ENCODE results near the gene CFAP20. TPM values are rescaled to one million over a fixed set of nuclear protein-coding genes. Genes with fewer than 3 reads are reported as not detected.

The CFAP20 gene
- total RNA-seq, 1 donor, result 26.1 TPM

DNA sequence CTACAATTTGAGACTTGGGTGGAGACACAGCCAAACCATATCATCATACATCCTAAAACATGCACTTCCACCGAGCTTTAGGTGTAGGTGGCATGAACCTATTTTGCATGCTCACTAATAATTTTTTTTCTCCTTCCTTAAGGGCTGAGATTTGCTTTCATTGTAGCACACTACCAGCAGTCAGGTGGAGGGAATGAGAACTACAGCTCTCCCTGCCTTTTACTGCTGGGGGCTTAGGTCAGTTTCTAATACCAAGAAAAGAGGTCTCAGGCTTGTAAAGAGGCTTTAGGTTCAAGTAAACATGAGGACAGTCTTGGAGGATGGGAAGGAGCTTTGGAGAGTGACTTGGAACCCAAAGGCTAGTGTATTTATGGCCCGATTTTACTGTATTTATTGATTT is 22.0 kb downstream of the CFAP20 start:
- Histone ChIP-seq H3K27me3 (ENCODE audit: insufficient read depth, low read length) (no peaks in the 10 kb centered on the region), H4K20me1 (ENCODE audit: insufficient read depth, low read length) (no peaks in the 10 kb centered on the region), H3K27ac (ENCODE audit: low read depth, low read length) (no peak overlapping the region), H3K4me2 (ENCODE audit: insufficient read depth, low read length) (no peak overlapping the region), H3K36me3 (ENCODE audit: insufficient read depth, low read length) (no peaks in the 10 kb centered on the region), H3K79me2 (ENCODE audit: insufficient read depth, low read length) (no peaks in the 10 kb centered on the region), H3K9me3 (ENCODE audit: low read depth, low read length) (no peaks in the 10 kb centered on the region), H3K4me1 (ENCODE audit: insufficient read depth, low read length) (peaks cover 7% of the 10 kb centered on the region), H3K4me3 (ENCODE audit: insufficient read depth, low read length) (no peak overlapping the region), H2AFZ (ENCODE audit: low read length) (no peak overlapping the region)
- no peak for DNase-seq (ENCODE audit: insufficient read length, low spot score, missing footprints)
- TF ChIP-seq CTCF (IDR thresholded peaks at IDR 0.05; ENCODE audit: extremely low read depth, low read depth, low read length), result no peak

GRCh38 chr16:58105631-58106030 is 23.6 kb downstream of the CFAP20 start:
- H4K20me1 ChIP-seq (ENCODE audit: insufficient read depth, low read length), result no peaks in the 10 kb centered on the region
- no peak for TF ChIP-seq CTCF (IDR thresholded peaks at IDR 0.05; ENCODE audit: extremely low read depth, low read depth, low read length)
- no peaks in the 10 kb centered on the region for H3K27me3 ChIP-seq (ENCODE audit: insufficient read depth, low read length)
- DNase-seq (ENCODE audit: insufficient read length, low spot score, missing footprints), result no peak
- no peaks in the 10 kb centered on the region for H3K36me3 ChIP-seq (ENCODE audit: insufficient read depth, low read length)
- no peak overlapping the region for H3K4me2 ChIP-seq (ENCODE audit: insufficient read depth, low read length)
- H3K27ac ChIP-seq (ENCODE audit: low read depth, low read length), result no peak overlapping the region
- H3K4me1 ChIP-seq (ENCODE audit: insufficient read depth, low read length), result peaks cover 2% of the 10 kb centered on the region
- H2AFZ ChIP-seq (ENCODE audit: low read length), result no peak overlapping the region
- no peak overlapping the region for H3K4me3 ChIP-seq (ENCODE audit: insufficient read depth, low read length)
- no peaks in the 10 kb centered on the region for H3K9me3 ChIP-seq (ENCODE audit: low read depth, low read length)
- no peaks in the 10 kb centered on the region for H3K79me2 ChIP-seq (ENCODE audit: insufficient read depth, low read length)

GRCh38 chr16:58102665-58103392 is 26.4 kb downstream of the CFAP20 start:
- TF ChIP-seq CTCF (IDR thresholded peaks at IDR 0.05; ENCODE audit: extremely low read depth, low read depth, low read length), result no peak
- Histone ChIP-seq H2AFZ (ENCODE audit: low read length) (no peak overlapping the region), H3K27me3 (ENCODE audit: insufficient read depth, low read length) (peaks cover 7% of the 10 kb centered on the region), H4K20me1 (ENCODE audit: insufficient read depth, low read length) (no peaks in the 10 kb centered on the region), H3K4me2 (ENCODE audit: insufficient read depth, low read length) (no peak overlapping the region), H3K27ac (ENCODE audit: low read depth, low read length) (no peak overlapping the region), H3K4me1 (ENCODE audit: insufficient read depth, low read length) (no peaks in the 10 kb centered on the region), H3K4me3 (ENCODE audit: insufficient read depth, low read length) (no peak overlapping the region), H3K36me3 (ENCODE audit: insufficient read depth, low read length) (no peaks in the 10 kb centered on the region), H3K79me2 (ENCODE audit: insufficient read depth, low read length) (no peaks in the 10 kb centered on the region), H3K9me3 (ENCODE audit: low read depth, low read length) (no peaks in the 10 kb centered on the region)
- DNase-seq (ENCODE audit: insufficient read length, low spot score, missing footprints), result no peak

DNA sequence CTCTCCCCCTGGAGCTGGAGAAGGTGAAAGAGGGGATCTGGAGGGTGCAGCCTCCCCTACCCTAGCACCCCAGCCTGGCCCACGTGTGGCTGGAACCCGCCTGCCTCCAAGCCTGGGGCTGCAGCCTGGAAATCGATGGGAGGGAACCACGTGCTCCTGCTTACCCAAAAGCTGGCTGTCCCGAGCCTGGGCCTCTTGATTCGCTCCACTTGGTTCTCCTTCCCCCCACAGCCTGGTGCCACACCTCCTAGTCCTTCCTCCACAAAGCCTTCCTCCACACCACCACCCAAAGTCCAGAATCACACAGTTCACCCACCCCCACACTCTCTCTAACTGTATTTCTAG is 29.3 kb downstream of the CFAP20 start:
- no peaks in the 10 kb centered on the region for H3K79me2 ChIP-seq (ENCODE audit: insufficient read depth, low read length)
- no peaks in the 10 kb centered on the region for H3K9me3 ChIP-seq (ENCODE audit: low read depth, low read length)
- no peaks in the 10 kb centered on the region for H4K20me1 ChIP-seq (ENCODE audit: insufficient read depth, low read length)
- H3K27me3 ChIP-seq (ENCODE audit: insufficient read depth, low read length), result peaks cover 7% of the 10 kb centered on the region
- H3K4me3 ChIP-seq (ENCODE audit: insufficient read depth, low read length), result no peak overlapping the region
- H3K4me2 ChIP-seq (ENCODE audit: insufficient read depth, low read length), result no peak overlapping the region
- no peak overlapping the region for H2AFZ ChIP-seq (ENCODE audit: low read length)
- H3K36me3 ChIP-seq (ENCODE audit: insufficient read depth, low read length), result no peaks in the 10 kb centered on the region
- TF ChIP-seq CTCF (IDR thresholded peaks at IDR 0.05; ENCODE audit: extremely low read depth, low read depth, low read length), result no peak
- no peak overlapping the region for H3K27ac ChIP-seq (ENCODE audit: low read depth, low read length)
- no peaks in the 10 kb centered on the region for H3K4me1 ChIP-seq (ENCODE audit: insufficient read depth, low read length)
- DNase-seq (ENCODE audit: insufficient read length, low spot score, missing footprints), result no peak

All from osteoblast (primary cell).